ENCODE data around the gene SMIM38. TPM values are rescaled to one million over a fixed set of nuclear protein-coding genes. Genes with fewer than 3 reads are reported as not detected.

The SMIM38 gene
- total and polyA plus RNA-seq, 9 of the 15 experiments (the other 6 are each of a cell fraction or from before 2014, with no cell fraction given): 0.07 to 1.2 (median 0.21) TPM; not detected in 2

DNA sequence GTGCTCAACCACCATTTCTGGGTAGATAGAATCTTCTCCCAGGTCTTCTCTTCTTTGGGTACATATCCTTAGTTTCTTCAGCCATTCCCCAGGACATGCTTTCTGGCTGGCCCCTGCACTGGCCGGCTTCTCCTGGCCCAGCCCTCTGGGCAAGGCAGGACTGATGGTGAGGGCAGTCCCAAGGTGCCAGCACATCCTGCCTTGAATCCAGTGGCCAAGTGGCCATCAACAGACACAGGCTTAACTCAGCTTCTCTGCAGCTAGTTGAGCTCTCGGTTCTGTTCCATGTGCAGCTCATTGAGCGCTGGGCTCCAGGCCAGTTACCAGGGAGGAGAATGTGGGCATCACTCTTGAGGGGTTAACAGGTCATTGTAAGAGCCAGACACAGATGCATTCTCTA lies 17.6 kb downstream of the SMIM38 start:
- FAIRE-seq (no peak), ATAC-seq (no peak), DNase-seq (ENCODE audit: extremely low read depth in 1 of 4, low spot score in 3 of 4) (no peak)
- intact Hi-C loops (cut with micrococcal nuclease): no loop called here
- Histone ChIP-seq H3K79me2 (ENCODE audit: control insufficient read depth, insufficient read depth, low read length) (no peaks in the 10 kb centered on the region), H3K9me1 (ENCODE audit: control insufficient read depth, insufficient read depth, low read length) (no peaks in the 10 kb centered on the region), H3K4me2 (ENCODE audit: insufficient read depth, low read length) (no peak overlapping the region), H3K36me3 (ENCODE audit: control insufficient read depth, insufficient read depth, low read length) (no peaks in the 10 kb centered on the region), H3K9ac (ENCODE audit: insufficient read depth in 1 of 2, low read depth in 2 of 2, low read length in 2 of 2) (no peak overlapping the region), H3K4me1 (replicated peaks in 1 of 2; ENCODE audit: control insufficient read depth in 2 of 2, insufficient read depth in 2 of 2, low read length in 2 of 2) (no peaks in the 10 kb centered on the region), H2AFZ (ENCODE audit: low read depth, low read length) (no peak overlapping the region), H3K27me3 (ENCODE audit: control insufficient read depth in 2 of 2, insufficient read depth in 2 of 2, low read length in 2 of 2) (peaks cover 2 to 16% of the 10 kb centered on the region in 2 experiments; a peak in 4 of 5 replicates), H4K20me1 (replicated peaks; ENCODE audit: control insufficient read depth, insufficient read depth, low read length) (no peaks in the 10 kb centered on the region), H3K27ac (ENCODE audit: extremely low read depth, low read depth, low read length) (no peak overlapping the region), H3K4me3 (no peak overlapping the region), H3K9me3 (replicated peaks; ENCODE audit: control insufficient read depth, insufficient read depth, low read depth, low read length) (no peaks in the 10 kb centered on the region)
- ChIA-PET POLR2A (no interaction called here), CTCF (ENCODE audit: low intra/inter-chr PET ratio) (no interaction called here)
- in situ Hi-C loops (cut with MboI): no loop called here
- no TSS peak for BruUV-seq (replicated peaks)
- WGBS (ENCODE audit: insufficient coverage, low coverage, missing lambda C conversion rate): 0% methylated on average over 3 of the region's 3 CpGs
- TF ChIP-seq TAF7 (tag; IDR thresholded peaks at IDR 0.05) (no peak), DMBX1 (CRISPR knock-in tag; IDR thresholded peaks at IDR 0.05; ENCODE audit: borderline replicate concordance) (no peak), KDM2B (CRISPR knock-in tag; IDR thresholded peaks at IDR 0.05) (no peak), NR2F6 (CRISPR knock-in tag; IDR thresholded peaks at IDR 0.05) (no peak), ZNF354B (CRISPR knock-in tag; IDR thresholded peaks at IDR 0.05) (no peak), SP2 (IDR thresholded peaks at IDR 0.05; ENCODE audit: extremely low read depth, low read depth, low read length, poor library complexity, severe bottlenecking) (no peak), IFI16 (CRISPR knock-in tag; IDR thresholded peaks at IDR 0.05) (no peak), NR2C2 (CRISPR knock-in tag; IDR thresholded peaks at IDR 0.05) (no peak), NR2C2 (tag; IDR thresholded peaks at IDR 0.05) (no peak), ZEB2 (IDR thresholded peaks at IDR 0.05) (no peak), ADNP (tag; IDR thresholded peaks at IDR 0.05) (no peak), IRF2 (CRISPR knock-in tag; IDR thresholded peaks at IDR 0.05) (no peak), U2AF1 (optimal IDR thresholded peaks at IDR 0.05; ENCODE audit: low read depth, low read length) (no peak), BRF1 (IDR thresholded peaks at IDR 0.05; ENCODE audit: borderline replicate concordance, extremely low read depth, insufficient read length) (no peak)
- TF ChIP-seq, protein P1, sequence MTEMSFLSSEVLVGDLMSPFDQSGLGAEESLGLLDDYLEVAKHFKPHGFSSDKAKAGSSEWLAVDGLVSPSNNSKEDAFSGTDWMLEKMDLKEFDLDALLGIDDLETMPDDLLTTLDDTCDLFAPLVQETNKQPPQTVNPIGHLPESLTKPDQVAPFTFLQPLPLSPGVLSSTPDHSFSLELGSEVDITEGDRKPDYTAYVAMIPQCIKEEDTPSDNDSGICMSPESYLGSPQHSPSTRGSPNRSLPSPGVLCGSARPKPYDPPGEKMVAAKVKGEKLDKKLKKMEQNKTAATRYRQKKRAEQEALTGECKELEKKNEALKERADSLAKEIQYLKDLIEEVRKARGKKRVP (CRISPR knock-in tag; IDR thresholded peaks at IDR 0.05): no peak
- TF ChIP-seq, protein P2, sequence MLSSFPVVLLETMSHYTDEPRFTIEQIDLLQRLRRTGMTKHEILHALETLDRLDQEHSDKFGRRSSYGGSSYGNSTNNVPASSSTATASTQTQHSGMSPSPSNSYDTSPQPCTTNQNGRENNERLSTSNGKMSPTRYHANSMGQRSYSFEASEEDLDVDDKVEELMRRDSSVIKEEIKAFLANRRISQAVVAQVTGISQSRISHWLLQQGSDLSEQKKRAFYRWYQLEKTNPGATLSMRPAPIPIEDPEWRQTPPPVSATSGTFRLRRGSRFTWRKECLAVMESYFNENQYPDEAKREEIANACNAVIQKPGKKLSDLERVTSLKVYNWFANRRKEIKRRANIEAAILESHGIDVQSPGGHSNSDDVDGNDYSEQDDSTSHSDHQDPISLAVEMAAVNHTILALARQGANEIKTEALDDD (IDR thresholded peaks at IDR 0.05): no peak
- TF ChIP-seq, protein P3, sequence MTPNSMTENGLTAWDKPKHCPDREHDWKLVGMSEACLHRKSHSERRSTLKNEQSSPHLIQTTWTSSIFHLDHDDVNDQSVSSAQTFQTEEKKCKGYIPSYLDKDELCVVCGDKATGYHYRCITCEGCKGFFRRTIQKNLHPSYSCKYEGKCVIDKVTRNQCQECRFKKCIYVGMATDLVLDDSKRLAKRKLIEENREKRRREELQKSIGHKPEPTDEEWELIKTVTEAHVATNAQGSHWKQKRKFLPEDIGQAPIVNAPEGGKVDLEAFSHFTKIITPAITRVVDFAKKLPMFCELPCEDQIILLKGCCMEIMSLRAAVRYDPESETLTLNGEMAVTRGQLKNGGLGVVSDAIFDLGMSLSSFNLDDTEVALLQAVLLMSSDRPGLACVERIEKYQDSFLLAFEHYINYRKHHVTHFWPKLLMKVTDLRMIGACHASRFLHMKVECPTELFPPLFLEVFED (CRISPR knock-in tag; conservative IDR thresholded peaks at IDR 0.05): no peak
